Neuronal stem cell (in vitro differentiated cells): Measurements from ENCODE around the gene FBXO42.
A peak's percentile ranks its signal among the peaks of the same experiment; 100 is the strongest.

Experiments
- DNase-seq: peaks from one replicate; pipeline ENCODE4 v3.0.0-alpha.2; 2013; ENCODE audit warnings: low spot score
- H2AFZ ChIP-seq: one replicate; pipeline ENCODE4 v1.6.1; 2013; ENCODE audit warnings: mild to moderate bottlenecking, low read length, inconsistent platforms
- H2AK5ac ChIP-seq: 2 replicates; pipeline ENCODE4 v1.6.1; 2013; ENCODE audit warnings: low read depth, mild to moderate bottlenecking, inconsistent platforms, low read length, moderate library complexity, mixed read lengths
- H2BK120ac ChIP-seq: 2 replicates; pipeline ENCODE4 v1.6.1; 2013; ENCODE audit warnings: low read depth, mild to moderate bottlenecking, inconsistent platforms, low read length, moderate library complexity, mixed read lengths
- H2BK12ac ChIP-seq: one replicate; pipeline ENCODE4 v1.6.1; 2013; ENCODE audit warnings: low read length, inconsistent platforms
- H2BK15ac ChIP-seq: 2 replicates; pipeline ENCODE4 v1.6.1; 2013; ENCODE audit warnings: mild to moderate bottlenecking, low read length, inconsistent platforms, mixed read lengths
- H2BK5ac ChIP-seq: one replicate; pipeline ENCODE4 v1.6.1; 2013; ENCODE audit warnings: inconsistent platforms, mild to moderate bottlenecking, low read length, moderate library complexity
- H3K14ac ChIP-seq: one replicate; pipeline ENCODE4 v1.6.1; 2013; ENCODE audit warnings: low read length, inconsistent platforms
- H3K18ac ChIP-seq: 2 replicates; pipeline ENCODE4 v1.6.1; 2013; ENCODE audit warnings: low read length, inconsistent platforms
- H3K23ac ChIP-seq: 2 replicates; pipeline ENCODE4 v1.6.1; 2013; ENCODE audit warnings: low read depth, mild to moderate bottlenecking, mixed read lengths, low read length, inconsistent platforms; ENCODE audit not compliant: poor library complexity
- H3K27ac ChIP-seq: replicated peaks from 3 replicates; pipeline ENCODE4 v1.5.1; 2013; ENCODE audit warnings: low read length, inconsistent platforms
- H3K27me3 ChIP-seq, 3 experiments: 2 replicates each; pipeline ENCODE4 v1.6.1; 2013; ENCODE audit warnings: low read length in 3 of 3, mild to moderate bottlenecking in 2 of 3, inconsistent platforms in 1 of 3, low read depth in 1 of 3, mixed read lengths in 1 of 3, moderate library complexity in 1 of 3; ENCODE audit not compliant: control insufficient read depth in 3 of 3, insufficient read depth in 3 of 3
- H3K36me3 ChIP-seq, 2 donors: replicated peaks in 1 of 2; 2 replicates each; pipeline ENCODE4 v1.6.1; 2013; ENCODE audit warnings: low read length in 2 of 2; ENCODE audit not compliant: control insufficient read depth in 2 of 2, insufficient read depth in 2 of 2
- H3K4ac ChIP-seq: 2 replicates; pipeline ENCODE4 v1.6.1; 2013; ENCODE audit warnings: inconsistent platforms, mild to moderate bottlenecking, low read length, moderate library complexity
- H3K4me1 ChIP-seq, 2 donors: 1 replicate in 1 of 2; 2 replicates in 1 of 2; pipeline ENCODE4 v1.6.1; 2013; ENCODE audit warnings: low read length in 2 of 2, low read depth in 1 of 2; ENCODE audit not compliant: control insufficient read depth in 2 of 2, insufficient read depth in 1 of 2
- H3K4me2 ChIP-seq: one replicate; pipeline ENCODE4 v1.6.1; 2013; ENCODE audit warnings: mild to moderate bottlenecking, low read length, inconsistent platforms; ENCODE audit not compliant: insufficient read depth, poor library complexity, severe bottlenecking
- H3K4me3 ChIP-seq, 2 donors: 2 replicates each; pipeline ENCODE4 v1.5.1; 2013; ENCODE audit warnings: low read length in 2 of 2, mild to moderate bottlenecking in 2 of 2, inconsistent platforms in 1 of 2, moderate library complexity in 1 of 2
- H3K79me1 ChIP-seq: one replicate; pipeline ENCODE4 v1.6.1; 2013; ENCODE audit warnings: low read depth, mild to moderate bottlenecking, inconsistent platforms, low read length, moderate library complexity
- H3K9ac ChIP-seq: one replicate; pipeline ENCODE4 v1.6.1; 2013; ENCODE audit warnings: mild to moderate bottlenecking, low read depth, low read length, inconsistent platforms; ENCODE audit not compliant: poor library complexity
- H3K9me3 ChIP-seq, 2 donors: replicated peaks in 1 of 2; 2 replicates each; pipeline versions ENCODE3 to v1.6.1; 2013; ENCODE audit warnings: low read length in 2 of 2, mild to moderate bottlenecking in 2 of 2, inconsistent platforms in 1 of 2, low read depth in 1 of 2, mixed read lengths in 1 of 2, moderate library complexity in 1 of 2; ENCODE audit not compliant: control insufficient read depth in 2 of 2, insufficient read depth in 1 of 2
- H4K8ac ChIP-seq: one replicate; pipeline ENCODE4 v1.6.1; 2013; ENCODE audit warnings: low read depth, mild to moderate bottlenecking, inconsistent platforms, low read length, moderate library complexity
- H4K91ac ChIP-seq: one replicate; pipeline ENCODE4 v1.6.1; 2013; ENCODE audit warnings: low read length, low read depth, mild to moderate bottlenecking, inconsistent platforms; ENCODE audit not compliant: poor library complexity
- WGBS, 2 donors: extraction: QIAGEN DNeasy Blood & Tissue Kit; methylation state at CpG; one replicate each; pipeline ENCODE4 v1.1.7; 2013; ENCODE audit warnings: missing lambda C conversion rate in 2 of 2, mixed read lengths in 1 of 2; ENCODE audit not compliant: insufficient read length in 2 of 2, insufficient replicate concordance in 1 of 2; ENCODE audit errors: extremely low coverage in 2 of 2; 5-methylcytosine and 5-hydroxymethylcytosine counted together

Gene FBXO42

GRCh38 chr1:16218014-16218673 is 134.1 kb downstream of the FBXO42 start:
- H3K23ac ChIP-seq: no peak overlapping the region
- H3K9ac ChIP-seq: no peak overlapping the region
- H3K27me3 ChIP-seq: peaks cover 0 to 57% (median 13%) of the 10 kb centered on the region in 3 experiments
- H2AFZ ChIP-seq: peak overlapping the region; percentile 85
- no peak overlapping the region for H3K18ac ChIP-seq
- no peaks in the 10 kb centered on the region for H3K9me3 ChIP-seq
- H2AK5ac ChIP-seq: peak overlapping the region; percentile 33
- no peak overlapping the region for H3K4ac ChIP-seq
- no peak overlapping the region for H2BK5ac ChIP-seq
- DNase-seq: no peak
- peaks cover 5 to 11% of the 10 kb centered on the region in 2 donors for H3K4me1 ChIP-seq
- H3K14ac ChIP-seq: no peak overlapping the region
- H3K4me3 ChIP-seq: peak overlapping the region in 1 of 2 donors; percentile 20
- H2BK15ac ChIP-seq: peak overlapping the region; percentile 25
- no CpG with 5 or more reads among the region's 12 CpGs for WGBS, 2 donors
- H4K8ac ChIP-seq: no peak overlapping the region
- no peaks in the 10 kb centered on the region for H3K79me1 ChIP-seq
- no peak overlapping the region for H4K91ac ChIP-seq
- no peaks in the 10 kb centered on the region for H3K36me3 ChIP-seq
- H3K4me2 ChIP-seq: no peak overlapping the region
- H3K27ac ChIP-seq: no peak overlapping the region
- peak overlapping the region; percentile 58 for H2BK12ac ChIP-seq
- no peak overlapping the region for H2BK120ac ChIP-seq

GRCh38 chr1:16217061-16217785 is 135.1 kb downstream of the FBXO42 start:
- Histone ChIP-seq H3K79me1 (no peaks in the 10 kb centered on the region), H2BK15ac (no peak overlapping the region), H2BK120ac (no peak overlapping the region), H3K4me3 (peak overlapping the region; percentile 23 to 73), H2BK5ac (no peak overlapping the region), H3K4me2 (peak overlapping the region; percentile 86), H3K9me3 (no peaks in the 10 kb centered on the region), H3K4ac (no peak overlapping the region), H4K91ac (no peak overlapping the region), H2AFZ (peak overlapping the region; percentile 85), H3K14ac (no peak overlapping the region), H3K9ac (no peak overlapping the region), H3K18ac (peak overlapping the region; percentile 70), H2BK12ac (no peak overlapping the region), H3K23ac (peak overlapping the region; percentile 25), H3K36me3 (no peaks in the 10 kb centered on the region), H3K27me3 (peaks cover 0 to 61% (median 13%) of the 10 kb centered on the region in 3 experiments), H4K8ac (no peak overlapping the region), H3K4me1 (peaks cover 13 to 18% of the 10 kb centered on the region in 2 donors), H2AK5ac (peak overlapping the region; percentile 33), H3K27ac (no peak overlapping the region)
- peak; percentile 96 for DNase-seq
- WGBS, 2 donors: no CpG with 5 or more reads among the region's 46 CpGs

- DNase-seq: peak; percentile 93
- no peak overlapping the region for H3K14ac ChIP-seq
Measured at GRCh38 chr1:16215882-16216753, 136.2 kb downstream of the FBXO42 start.

More at GRCh38 chr1:16215882-16216753, 136.2 kb downstream of the FBXO42 start:
- Histone ChIP-seq H4K91ac (no peak overlapping the region), H3K4me1 (peaks cover 16 to 23% of the 10 kb centered on the region in 2 donors), H3K79me1 (peaks cover 3% of the 10 kb centered on the region), H3K4ac (peak overlapping the region; percentile 66), H3K36me3 (no peaks in the 10 kb centered on the region), H3K9me3 (no peaks in the 10 kb centered on the region), H3K27me3 (peaks cover 0 to 59% (median 13%) of the 10 kb centered on the region in 3 experiments), H2BK12ac (peak overlapping the region; percentile 76), H2BK120ac (no peak overlapping the region), H3K18ac (peak overlapping the region; percentile 96), H4K8ac (no peak overlapping the region), H2BK15ac (peak overlapping the region; percentile 32), H3K23ac (peak overlapping the region; percentile 87), H2BK5ac (peak overlapping the region; percentile 29), H3K4me2 (peak overlapping the region; percentile 83), H2AK5ac (peak overlapping the region; percentile 38), H2AFZ (peak overlapping the region; percentile 79), H3K4me3 (peak overlapping the region in 1 of 2 donors; percentile 71), H3K9ac (peak overlapping the region; percentile 64), H3K27ac (peak overlapping the region; percentile 21)
- no CpG with 5 or more reads among the region's 33 CpGs for WGBS, 2 donors
